DMS79 (cell line): ENCODE data around the gene UPF3B.
A peak's percentile ranks its signal among the peaks of the same experiment; 100 is the strongest.
"Not testable (repeated sequence)": the region's sequence is repeated elsewhere in the genome, so short reads cannot be mapped to it uniquely, and the experiment has no call there.

Experiments used
- DNase-seq: peaks from one replicate; lab custom pipeline; 2025; lab: John Stamatoyannopoulos, UW

UPF3B gene

GRCh38 chrX:119826399-119826959 lies 26.3 kb downstream of the UPF3B start:
- DNase-seq = no peak

- not testable (repeated sequence) for DNase-seq
Observed at GRCh38 chrX:119824221-119824620, 28.5 kb downstream of the UPF3B start.

GRCh38 chrX:119821703-119822102 lies 31.1 kb downstream of the UPF3B start:
- DNase-seq = not testable (repeated sequence)

GRCh38 chrX:119817130-119817690 lies 35.6 kb downstream of the UPF3B start:
- no peak for DNase-seq

GRCh38 chrX:119816300-119816699 lies 36.5 kb downstream of the UPF3B start:
- no peak for DNase-seq

GRCh38 chrX:119809185-119809666 lies 43.5 kb downstream of the UPF3B start:
- DNase-seq = no peak

GRCh38 chrX:119808461-119808860 lies 44.3 kb downstream of the UPF3B start:
- not testable (repeated sequence) for DNase-seq

GRCh38 chrX:119802546-119802945 lies 50.2 kb downstream of the UPF3B start:
- DNase-seq = no peak

- DNase-seq = no peak
Observed at GRCh38 chrX:119801253-119802221, 51.2 kb downstream of the UPF3B start.

- peak; percentile 70 for DNase-seq
Observed at GRCh38 chrX:119791437-119792231, 61.1 kb downstream of the UPF3B start, which contains the start of gene RPL39. RPL39 (minus strand) TSS chrX:119791630; CDS start chrX:119791576, 54 bp downstream.

GRCh38 chrX:119790977-119791436 lies 61.8 kb downstream of the UPF3B start:
- peak; percentile 16 for DNase-seq

GRCh38 chrX:119784747-119785446 lies 67.9 kb downstream of the UPF3B start:
- DNase-seq = no peak
